Stimulated activated CD4-positive, alpha-beta T cell treated with anti-CD3 and anti-CD28 coated beads, Interleukin-2, amount 100 ng/mL, for 48 hours (primary cell): Measurements from ENCODE around the gene NKAIN2.
"Not testable (repeated sequence)": the region's sequence is repeated elsewhere in the genome, so short reads cannot be mapped to it uniquely, and the experiment has no call there.

Source experiments
- DNase-seq, 2 donors: peaks; one replicate each; pipeline ENCODE4 v3.0.0-alpha.2; 2020

NKAIN2 gene

GRCh38 chr6:124462750-124463149 lies 659.1 kb downstream of the NKAIN2 start:
- DNase-seq = no peak

GRCh38 chr6:124463271-124463670 lies 659.6 kb downstream of the NKAIN2 start:
- DNase-seq = no peak

- DNase-seq = not testable (repeated sequence)
These were observed 660.9 kb downstream of the NKAIN2 start for GRCh38 chr6:124464600-124464999.

GRCh38 chr6:124466949-124467348 lies 663.3 kb downstream of the NKAIN2 start:
- no peak for DNase-seq

- no peak for DNase-seq
These were observed 663.7 kb downstream of the NKAIN2 start for GRCh38 chr6:124467366-124467765.

GRCh38 chr6:124470803-124471202 lies 667.1 kb downstream of the NKAIN2 start:
- no peak for DNase-seq

GRCh38 chr6:124475176-124475575 lies 671.5 kb downstream of the NKAIN2 start:
- DNase-seq = no peak

GRCh38 chr6:124478906-124479305 lies 675.2 kb downstream of the NKAIN2 start:
- no peak for DNase-seq

- no peak for DNase-seq
These were observed 676.3 kb downstream of the NKAIN2 start for GRCh38 chr6:124479991-124480430.

GRCh38 chr6:124482071-124482491 lies 678.4 kb downstream of the NKAIN2 start:
- no peak for DNase-seq

GRCh38 chr6:124487623-124488431 lies 684.2 kb downstream of the NKAIN2 start:
- no peak for DNase-seq

- no peak for DNase-seq
These were observed 686.5 kb downstream of the NKAIN2 start for GRCh38 chr6:124490122-124490521.

GRCh38 chr6:124493259-124493658 lies 689.6 kb downstream of the NKAIN2 start:
- DNase-seq = no peak

GRCh38 chr6:124494956-124495664 lies 691.4 kb downstream of the NKAIN2 start:
- DNase-seq = no peak

- no peak for DNase-seq
These were observed 692.1 kb downstream of the NKAIN2 start for GRCh38 chr6:124495665-124496190.

- no peak for DNase-seq
These were observed 692.7 kb downstream of the NKAIN2 start for GRCh38 chr6:124496334-124496733.

GRCh38 chr6:124512431-124512830 lies 708.8 kb downstream of the NKAIN2 start:
- DNase-seq = no peak

GRCh38 chr6:124517339-124517738 lies 713.7 kb downstream of the NKAIN2 start:
- no peak for DNase-seq

- no peak for DNase-seq
These were observed 716.8 kb downstream of the NKAIN2 start for GRCh38 chr6:124520514-124520913.

- no peak for DNase-seq
These were observed 718.7 kb downstream of the NKAIN2 start for GRCh38 chr6:124522335-124522734.

- no peak for DNase-seq
These were observed 721.0 kb downstream of the NKAIN2 start for GRCh38 chr6:124524491-124525200.

- no peak for DNase-seq
These were observed 727.3 kb downstream of the NKAIN2 start for GRCh38 chr6:124530926-124531325.

GRCh38 chr6:124535299-124535698 lies 731.6 kb downstream of the NKAIN2 start:
- no peak for DNase-seq
